NCI-H1436 treated with DMSO at 0.1 percent for 48 hours (cell line): Measurements from ENCODE around the gene LEP.

Experiments
- DNase-seq: peaks from one replicate; lab custom pipeline; 2025; lab: John Stamatoyannopoulos, UW

LEP gene

GRCh38 chr7:128240696-128241386 lies at the start of gene LEP:
Gene LEP (plus strand): TSS chr7:128241278. CDS start chr7:128252019, 10,741 bp downstream.
- no peak for DNase-seq

- no peak for DNase-seq
Observed at GRCh38 chr7:128192497-128193142, 48.5 kb upstream of the LEP start.

- no peak for DNase-seq
Observed at GRCh38 chr7:128194533-128195282, 46.4 kb upstream of the LEP start.

GRCh38 chr7:128197589-128197988 lies 43.5 kb upstream of the LEP start:
- no peak for DNase-seq

- no peak for DNase-seq
Observed at GRCh38 chr7:128197989-128198580, 43.0 kb upstream of the LEP start.

GRCh38 chr7:128200376-128200775 lies 40.7 kb upstream of the LEP start:
- DNase-seq, result no peak

- DNase-seq, result no peak
Observed at GRCh38 chr7:128201067-128201689, 39.9 kb upstream of the LEP start.

GRCh38 chr7:128201690-128202085 lies 39.4 kb upstream of the LEP start:
- DNase-seq, result no peak

GRCh38 chr7:128202287-128202957 lies 38.7 kb upstream of the LEP start:
- DNase-seq, result no peak

- DNase-seq, result no peak
Observed at GRCh38 chr7:128203047-128203491, 38.0 kb upstream of the LEP start.

- DNase-seq, result no peak
Observed at GRCh38 chr7:128203710-128204214, 37.3 kb upstream of the LEP start.

GRCh38 chr7:128204455-128204854 lies 36.6 kb upstream of the LEP start:
- DNase-seq, result no peak

- DNase-seq, result no peak
Observed at GRCh38 chr7:128205068-128205467, 36.0 kb upstream of the LEP start.

GRCh38 chr7:128206017-128206746 lies 34.9 kb upstream of the LEP start:
- no peak for DNase-seq

GRCh38 chr7:128206747-128207500 lies 34.2 kb upstream of the LEP start:
- no peak for DNase-seq

- no peak for DNase-seq
Observed at GRCh38 chr7:128207609-128208008, 33.5 kb upstream of the LEP start.

- no peak for DNase-seq
Observed at GRCh38 chr7:128209229-128210035, 31.6 kb upstream of the LEP start.

GRCh38 chr7:128210036-128210347 lies 31.1 kb upstream of the LEP start:
- DNase-seq, result no peak
